AG20443 (cell line): ENCODE results near the gene CRACDL.
A peak's percentile ranks its signal among the peaks of the same experiment; 100 is the strongest.

Source experiments
- DNase-seq: peaks from one replicate; pipeline ENCODE4 v3.0.0; 2012; ENCODE audit warnings: low spot score, mixed read lengths

The CRACDL gene

DNA sequence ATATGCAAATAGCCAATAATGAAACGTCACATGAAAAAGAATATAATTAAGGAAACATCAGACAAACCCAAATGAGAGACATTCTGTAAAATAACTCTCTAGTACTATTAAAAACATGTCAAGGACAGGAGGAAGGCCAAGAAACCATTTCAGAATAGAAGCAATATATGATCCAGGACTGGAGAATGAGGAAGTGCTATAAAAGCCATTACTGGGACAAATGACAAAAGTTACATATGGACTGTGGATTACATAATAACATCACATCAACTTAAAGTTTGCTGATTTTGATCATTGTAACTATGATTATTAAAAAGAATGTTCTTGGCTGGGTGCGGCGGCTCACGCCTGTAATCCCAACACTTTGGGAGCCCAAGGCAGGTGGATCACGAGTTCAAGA is 81.3 kb downstream of the CRACDL start:
- DNase-seq = no peak

DNA sequence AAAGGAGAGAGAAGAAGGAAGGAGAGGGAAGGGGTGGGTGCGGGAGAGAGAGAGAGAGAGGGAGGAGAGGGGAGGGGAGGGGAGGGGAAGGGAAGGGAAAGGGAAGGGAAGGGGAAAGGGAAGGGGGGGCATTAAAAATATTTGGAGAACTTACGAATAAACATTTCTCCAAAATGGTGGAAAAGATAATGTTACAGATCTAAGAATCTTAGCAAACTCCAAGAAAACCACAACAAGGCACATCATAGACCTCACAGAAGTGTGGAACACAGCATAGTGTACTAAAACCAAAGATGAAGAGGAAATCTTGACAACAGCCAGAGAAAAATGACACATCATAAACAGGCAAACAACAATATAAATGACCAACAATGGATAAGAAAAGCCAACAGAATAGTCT is 83.1 kb downstream of the CRACDL start:
- no peak for DNase-seq

DNA sequence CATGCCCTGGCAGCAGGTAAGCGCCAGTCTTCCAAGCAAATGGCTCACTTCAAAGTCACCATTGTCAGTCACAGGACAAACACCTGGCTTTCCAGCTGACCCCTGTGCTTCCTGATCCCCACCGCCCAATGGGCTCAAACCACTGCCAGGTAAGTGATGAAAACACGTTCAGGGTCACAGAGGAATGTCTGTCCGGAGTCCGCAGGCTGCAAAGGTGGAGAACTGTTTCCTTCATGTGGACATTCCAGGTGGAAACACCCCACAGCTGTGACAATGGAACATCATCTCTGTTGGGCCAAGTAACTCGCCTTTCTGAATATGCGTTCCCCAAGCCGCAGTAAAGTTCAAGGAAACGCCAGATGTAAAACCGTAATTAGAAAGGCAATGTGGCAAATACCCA is 86.0 kb downstream of the CRACDL start:
- DNase-seq = peak; percentile 4

DNA sequence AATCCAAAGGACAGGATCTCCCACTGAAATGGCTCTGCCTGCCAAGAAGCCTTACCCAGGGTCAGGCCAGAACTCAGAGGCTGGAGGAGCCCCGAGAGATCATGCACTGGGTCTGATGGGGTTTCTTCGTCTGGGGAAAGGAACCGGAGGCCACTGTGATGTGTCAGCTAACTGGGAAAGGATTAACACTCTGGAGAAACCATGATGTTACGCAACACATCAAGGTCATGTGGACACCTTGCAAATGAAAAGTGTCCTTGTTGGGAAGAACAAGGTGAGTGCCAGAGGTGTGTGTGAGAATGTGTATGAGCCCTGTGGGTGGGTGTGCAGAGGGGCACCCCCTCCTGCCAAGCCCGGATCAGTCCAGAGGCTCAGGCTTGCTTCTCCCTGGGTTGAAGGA is 86.9 kb downstream of the CRACDL start:
- peak; percentile 11 for DNase-seq

DNA sequence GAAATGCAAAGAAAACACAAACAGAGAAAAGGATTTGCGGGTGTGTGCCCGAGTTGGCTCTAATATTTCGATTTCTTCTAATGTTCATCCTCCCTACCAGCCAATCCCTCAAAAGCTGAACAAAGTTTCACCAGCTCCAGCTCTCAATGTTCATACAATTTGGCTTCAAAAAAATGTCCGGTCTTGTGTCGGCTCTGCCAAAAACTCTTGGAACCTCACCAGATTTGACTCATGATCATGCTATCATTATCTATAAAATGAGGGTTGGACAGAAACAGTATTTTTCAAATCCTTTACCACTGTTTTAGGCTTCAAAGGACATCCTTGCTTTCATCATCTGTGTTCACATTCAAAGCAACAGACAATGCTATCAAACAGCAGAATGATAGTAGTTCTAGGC is 88.2 kb downstream of the CRACDL start:
- DNase-seq = peak; percentile 3

DNA sequence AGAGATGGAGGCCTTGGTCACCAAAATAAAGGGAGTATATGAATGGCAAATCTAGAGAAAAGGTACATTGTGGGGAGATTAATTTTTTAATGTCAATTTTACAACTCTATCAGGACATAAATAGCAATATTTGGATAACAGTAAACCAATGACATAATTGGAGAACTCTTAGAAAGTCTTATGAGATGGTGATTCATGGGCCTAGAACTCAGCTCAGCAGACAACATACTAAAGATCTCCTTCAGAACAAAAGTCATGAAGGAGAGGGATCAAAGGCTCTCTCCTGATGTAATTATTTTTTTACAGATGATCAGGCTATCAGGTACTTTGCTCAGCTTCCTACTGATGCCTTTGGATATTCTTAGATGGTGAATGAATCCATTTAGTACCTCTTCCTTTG is 90.0 kb downstream of the CRACDL start:
- DNase-seq = peak; percentile 5

DNA sequence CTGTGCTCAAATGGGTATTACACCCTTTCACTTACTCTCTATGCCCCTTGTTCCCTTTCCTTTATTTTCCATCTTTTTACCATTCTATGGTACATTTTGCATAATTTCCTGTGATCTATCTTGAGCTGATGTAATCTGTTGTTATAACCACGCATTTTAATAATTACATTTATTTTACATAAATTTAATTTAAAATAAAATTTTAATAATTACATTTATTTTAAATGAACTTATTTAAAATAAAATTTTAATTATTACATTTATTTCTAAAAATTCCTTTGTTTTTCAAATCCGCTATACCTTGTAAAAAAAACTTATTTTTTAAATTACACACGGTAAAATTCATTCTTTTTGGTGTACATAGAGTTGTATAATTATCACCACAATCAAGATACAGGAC is 93.9 kb downstream of the CRACDL start:
- no peak for DNase-seq

DNA sequence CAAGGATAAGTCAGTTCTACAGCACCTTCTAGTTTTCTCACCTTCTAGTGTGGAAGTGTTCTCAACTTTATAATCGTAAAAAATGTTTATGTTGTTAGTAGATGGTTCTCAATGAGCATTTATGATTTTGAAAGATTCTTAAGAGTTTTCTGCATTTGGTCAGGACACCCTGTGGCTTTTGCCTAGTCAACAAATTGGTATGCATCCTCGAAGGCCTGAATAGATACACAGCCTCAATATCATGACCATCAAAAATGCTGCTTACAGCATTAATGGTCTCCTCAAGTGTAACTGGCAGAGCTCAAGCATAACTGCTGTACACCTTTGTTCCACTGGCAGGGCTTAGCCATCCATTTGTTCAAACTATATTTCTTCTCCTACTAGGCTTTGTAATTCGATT is 96.7 kb downstream of the CRACDL start:
- DNase-seq = peak; percentile 30

DNA sequence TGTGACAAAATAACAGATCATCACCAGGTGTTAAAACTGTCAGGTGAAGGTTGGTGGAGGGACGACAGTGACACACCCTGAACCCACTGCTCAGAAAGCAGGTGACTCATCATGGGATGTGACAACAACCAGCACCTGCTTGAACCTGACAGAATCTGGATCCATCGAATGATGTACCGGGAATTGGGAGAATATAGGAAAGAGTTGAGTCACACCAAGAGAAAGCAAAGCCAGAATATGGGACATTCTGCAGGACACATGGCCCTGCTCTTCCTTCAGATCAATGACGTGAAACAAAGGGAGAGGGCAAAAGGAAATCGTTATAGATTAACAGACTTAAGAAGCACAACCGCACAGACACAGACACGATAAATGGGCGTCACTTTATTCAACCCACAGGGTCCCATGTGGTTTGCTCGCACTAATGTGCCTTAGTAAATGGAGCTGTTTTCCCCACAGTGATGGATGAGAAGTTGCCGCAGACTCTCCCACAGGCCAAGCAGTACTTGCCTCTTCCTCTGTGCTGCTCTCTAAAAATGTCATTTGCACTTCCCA is 100.1 kb downstream of the CRACDL start:
- DNase-seq = peak; percentile 3

DNA sequence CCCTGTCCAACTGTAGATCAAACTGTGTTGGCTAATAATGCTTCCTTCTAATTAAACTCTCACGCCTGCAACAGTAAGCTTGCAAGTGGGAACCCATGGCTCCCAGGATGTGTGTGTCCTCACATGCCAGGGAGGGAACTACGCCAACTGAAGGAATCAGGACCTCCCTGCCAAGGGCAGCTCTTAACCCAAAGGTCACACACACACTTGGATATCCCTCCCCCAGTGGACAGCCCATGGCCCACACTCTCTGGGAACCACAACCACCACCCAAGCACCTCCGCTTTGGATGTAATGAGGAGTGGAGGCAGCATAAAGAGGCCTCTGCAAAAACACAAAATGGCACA is 102.1 kb downstream of the CRACDL start:
- DNase-seq = peak; percentile 1

DNA sequence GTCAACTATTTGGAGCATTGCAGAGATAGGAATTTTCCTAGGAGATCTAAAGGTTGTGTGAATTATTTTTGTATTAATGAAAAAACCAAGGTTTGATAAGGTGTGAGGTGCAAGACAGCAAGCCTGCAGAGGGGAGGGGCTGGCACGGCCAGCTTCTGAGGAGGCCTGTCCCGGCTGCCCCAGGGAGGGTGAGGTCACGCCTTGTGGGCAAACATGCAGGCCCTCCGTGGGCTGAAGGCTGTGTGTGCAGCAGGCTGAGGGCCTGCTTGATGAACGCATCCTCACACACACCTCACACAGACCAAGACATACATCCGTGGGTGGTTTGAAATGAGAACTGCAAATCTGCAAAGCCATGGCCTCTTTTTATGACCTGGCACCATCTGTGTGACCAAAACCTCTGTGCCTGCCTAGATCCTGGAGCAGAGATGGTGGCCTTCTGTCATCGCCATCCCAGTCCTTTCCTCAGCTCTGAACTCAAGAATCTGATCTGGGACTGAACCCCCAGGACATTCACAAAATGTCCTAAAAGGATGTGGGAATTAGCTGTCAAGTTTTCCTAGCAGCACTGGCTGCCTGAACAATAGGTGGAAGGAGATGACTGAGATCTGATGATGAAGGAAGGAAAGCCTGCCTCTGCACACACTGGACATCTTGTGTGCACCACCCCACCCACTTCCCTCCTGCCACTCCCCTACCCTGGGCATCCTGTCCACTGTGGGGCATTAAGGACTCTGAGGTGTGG is 102.7 kb downstream of the CRACDL start:
- peak; percentile 3 for DNase-seq

DNA sequence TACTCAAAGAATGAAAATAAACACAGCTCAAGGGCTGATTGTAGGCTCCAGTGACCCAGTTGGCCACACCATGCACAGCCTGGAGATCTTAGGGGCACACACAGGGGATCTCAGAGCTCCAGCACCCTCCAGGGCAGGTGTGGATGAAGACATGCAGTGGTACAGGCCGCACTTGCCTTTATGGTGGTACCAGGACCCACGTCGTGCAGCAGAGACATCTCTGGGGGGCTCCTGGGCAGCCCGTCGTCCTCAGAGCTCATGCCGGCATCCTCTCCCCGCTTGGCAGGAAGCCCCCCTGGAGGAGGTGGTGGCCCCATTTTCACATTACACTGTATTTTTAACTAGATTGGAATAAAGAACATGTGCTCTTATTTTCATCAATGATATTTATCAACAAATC is 103.9 kb downstream of the CRACDL start:
- peak; percentile 4 for DNase-seq

DNA sequence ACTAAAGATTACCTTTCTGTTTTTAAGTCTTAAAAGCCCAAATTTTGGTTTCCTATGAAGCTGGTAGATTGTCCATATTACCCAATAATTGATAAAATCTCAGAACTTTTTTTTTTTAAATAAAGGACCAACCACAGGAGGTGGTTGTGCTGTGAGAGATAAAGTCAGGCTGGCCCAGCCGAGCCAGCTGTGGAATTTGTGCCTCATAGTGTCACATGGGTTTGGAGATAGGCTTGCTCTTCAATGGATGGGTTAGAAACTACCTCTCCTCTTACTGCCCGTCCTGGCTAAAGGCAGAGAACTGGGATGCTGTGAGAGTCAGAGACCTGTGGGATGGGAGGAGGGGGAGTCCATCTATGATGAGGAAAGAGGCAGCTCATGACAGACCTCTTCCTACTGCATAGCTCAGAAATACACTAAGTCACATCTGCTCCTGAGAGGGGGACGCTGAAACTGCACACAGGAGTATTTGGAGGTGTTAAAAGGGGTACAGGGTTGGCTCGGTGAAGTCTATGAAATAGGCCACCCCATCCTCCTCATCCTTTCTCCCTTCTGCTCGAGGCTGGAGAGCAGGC is 105.4 kb downstream of the CRACDL start:
- peak; percentile 3 for DNase-seq

DNA sequence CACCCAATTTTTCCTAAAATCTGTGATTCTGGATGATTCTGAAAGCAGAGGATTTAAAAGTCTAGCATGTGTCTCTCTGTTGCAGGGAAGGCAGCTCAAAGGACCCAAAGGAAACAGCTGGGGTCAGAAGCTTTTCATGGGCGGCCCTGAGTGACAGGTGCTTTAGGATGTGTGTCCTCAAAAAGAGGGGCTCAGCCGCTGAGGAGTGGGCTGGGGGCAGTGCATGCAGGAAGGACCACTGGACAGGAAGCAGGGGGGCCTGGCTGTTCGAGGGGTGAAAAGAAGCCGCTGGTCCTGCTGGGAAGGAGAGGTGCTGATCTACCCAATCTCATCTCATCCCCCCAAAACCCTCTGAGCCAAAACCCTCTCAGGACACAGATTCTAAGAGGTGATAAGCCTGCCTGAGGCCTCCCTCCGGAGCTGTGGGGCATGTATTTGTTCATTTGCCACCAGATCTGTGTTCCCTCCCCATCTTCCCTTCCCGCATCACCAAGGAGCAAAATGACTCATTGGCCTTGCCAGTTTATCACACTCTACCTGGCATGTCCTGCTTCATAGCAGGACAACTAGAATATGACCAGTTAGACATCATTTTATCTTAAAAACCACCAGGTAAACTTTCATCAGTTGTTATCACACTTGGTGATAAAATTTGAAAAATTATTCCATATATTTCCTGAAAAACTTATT is 106.3 kb downstream of the CRACDL start:
- DNase-seq = peak; percentile 5

DNA sequence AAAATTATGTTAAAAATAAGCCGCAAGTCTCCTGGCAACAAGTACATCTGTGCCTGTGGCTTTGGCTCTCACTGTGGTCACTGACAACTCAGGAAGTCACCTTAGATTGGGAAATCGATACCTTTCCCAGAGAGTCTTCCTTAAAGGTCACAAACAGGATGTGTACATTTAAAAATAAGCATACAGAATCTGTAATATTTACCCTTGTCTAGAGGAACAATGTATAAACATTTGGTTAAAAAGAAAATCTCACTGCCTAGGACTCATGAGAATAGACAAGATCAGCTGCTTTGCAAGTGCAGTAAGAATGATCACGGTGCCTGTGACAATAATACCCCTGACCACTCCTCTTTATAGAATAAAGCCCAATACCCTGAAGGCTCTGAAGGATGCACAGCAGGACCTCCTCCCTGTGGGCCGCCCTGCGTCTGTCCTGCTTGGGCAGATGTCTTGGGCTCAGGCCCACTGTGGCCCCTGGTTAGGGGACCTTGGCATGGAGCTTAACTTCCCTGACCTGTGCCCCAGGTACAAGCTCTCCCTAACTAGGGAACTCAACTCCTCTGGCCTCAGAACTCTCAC is 107.1 kb downstream of the CRACDL start:
- peak; percentile 4 for DNase-seq

DNA sequence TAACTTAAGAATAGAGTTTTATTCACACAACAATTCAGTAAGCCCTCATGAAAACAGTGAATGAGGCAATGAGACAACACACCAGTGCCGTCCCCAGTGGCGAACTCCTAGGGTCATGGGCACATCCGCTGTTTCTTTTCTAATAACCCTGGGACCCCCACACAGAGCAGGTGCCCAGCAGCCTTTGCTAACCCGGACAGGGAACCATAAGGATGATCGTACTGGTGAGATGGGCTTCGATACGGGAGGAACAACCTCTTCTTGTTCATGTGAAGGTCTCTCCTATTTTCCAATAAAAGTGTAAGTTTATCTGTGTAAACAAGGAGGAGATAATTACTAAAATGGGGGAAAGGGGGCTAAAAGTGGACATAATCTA is 107.7 kb downstream of the CRACDL start:
- peak; percentile 2 for DNase-seq

DNA sequence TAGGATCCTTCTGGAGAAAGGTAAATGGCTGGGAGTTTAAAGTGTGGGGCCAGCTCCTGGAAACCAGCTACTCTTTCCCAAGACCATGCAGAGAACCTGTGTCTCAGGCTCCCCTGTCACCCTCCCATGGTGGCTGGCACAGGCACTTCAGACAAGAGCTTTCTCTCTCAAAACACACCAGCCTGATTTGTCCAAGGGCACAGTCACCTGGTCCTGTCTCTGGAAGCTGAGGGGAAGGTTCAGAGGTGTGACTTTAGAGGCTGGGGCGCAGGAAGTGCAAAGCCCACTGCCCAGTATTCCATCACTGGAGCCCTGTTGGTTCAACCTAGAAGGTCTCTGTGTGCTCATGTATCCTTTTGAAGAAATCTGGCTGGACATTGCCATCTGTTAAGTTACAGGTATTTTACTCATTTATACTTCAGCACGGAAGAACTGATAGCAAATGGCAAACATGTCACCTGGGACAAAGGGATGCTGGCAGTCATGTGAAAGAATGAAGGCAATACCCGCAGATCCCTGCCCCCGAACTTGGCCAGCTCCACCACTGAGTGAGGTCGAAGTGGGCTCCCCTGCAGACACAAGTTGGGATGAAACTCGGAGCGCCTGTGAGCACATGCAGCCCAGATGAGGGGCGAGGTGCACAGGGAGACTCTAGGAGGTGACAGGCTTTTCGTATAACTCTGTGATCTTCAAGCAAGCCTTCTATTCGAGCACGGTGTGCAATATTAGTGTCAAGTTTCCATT is 108.2 kb downstream of the CRACDL start:
- DNase-seq = peak; percentile 5

DNA sequence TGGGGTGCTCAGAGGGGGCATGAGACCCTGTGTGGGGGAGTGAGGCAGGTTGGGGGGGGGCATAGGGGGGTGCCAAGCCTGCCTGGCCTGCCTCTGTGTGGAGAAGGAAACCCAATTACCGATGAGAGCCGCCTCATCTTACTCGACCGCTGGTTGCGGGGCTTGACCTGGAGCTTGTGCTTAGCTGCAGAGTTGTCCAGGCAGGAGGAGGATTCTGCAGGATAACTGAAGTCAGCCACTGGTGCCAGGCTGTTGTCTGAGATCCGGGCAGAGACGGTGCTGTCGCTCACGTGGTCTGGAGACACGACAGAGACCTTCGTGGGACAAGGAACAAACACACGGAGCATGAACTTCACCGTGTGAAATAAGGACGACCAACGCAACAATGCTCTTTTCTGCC is 109.2 kb downstream of the CRACDL start:
- no peak for DNase-seq

DNA sequence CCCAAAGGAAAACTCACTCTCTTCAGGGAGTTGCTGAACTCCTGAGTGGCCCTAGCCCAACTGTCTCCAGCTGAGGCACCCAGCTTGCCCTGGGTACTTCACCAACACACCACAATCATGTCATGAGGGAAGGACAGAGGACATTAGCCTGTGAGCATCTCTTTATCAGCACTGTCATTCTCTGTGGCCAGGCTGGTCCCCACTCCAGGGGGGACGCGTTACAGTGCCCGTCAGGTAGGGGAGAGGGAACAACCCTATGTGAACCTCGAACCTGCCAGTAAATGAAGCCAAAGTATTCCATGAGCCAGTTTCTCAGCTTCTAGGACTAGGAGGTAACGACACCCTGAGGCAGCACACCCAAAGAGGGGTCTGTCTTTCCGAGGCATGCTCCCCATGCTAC is 110.2 kb downstream of the CRACDL start:
- no peak for DNase-seq

DNA sequence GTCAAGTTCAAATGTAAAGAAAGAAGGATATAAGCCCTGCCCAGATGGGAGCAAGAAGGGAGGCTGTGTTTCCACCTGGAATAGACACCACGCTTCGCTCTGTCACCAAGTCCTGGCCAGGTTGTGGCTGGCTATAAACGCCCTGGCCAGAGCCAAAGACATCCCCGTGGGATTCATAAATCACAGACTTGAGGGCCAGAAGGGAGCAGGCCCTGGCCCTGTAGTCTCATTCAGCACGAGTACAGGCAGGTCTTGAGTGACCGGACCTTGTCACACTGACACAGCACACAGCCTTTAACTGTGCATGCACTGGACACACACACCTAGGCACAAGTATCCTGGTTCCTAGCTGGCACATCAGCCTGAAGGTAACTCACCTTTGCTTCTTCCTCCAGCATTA is 110.6 kb downstream of the CRACDL start:
- DNase-seq = no peak

DNA sequence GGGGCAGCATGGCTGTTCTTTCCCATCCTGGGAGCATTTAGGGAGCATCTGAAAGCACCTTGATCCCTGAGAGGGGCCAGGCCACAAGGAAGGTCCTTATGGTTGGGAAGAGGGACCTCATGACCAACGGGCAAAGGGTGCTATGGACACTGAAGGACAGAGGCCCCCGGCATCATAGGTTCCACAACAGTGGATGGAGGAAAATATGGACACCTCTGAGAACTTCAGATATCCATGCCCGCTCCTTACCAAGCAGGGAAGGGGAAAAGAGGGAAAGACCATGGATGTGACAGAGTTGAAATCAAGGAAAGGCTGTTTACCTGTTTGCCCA is 111.0 kb downstream of the CRACDL start:
- DNase-seq = no peak

DNA sequence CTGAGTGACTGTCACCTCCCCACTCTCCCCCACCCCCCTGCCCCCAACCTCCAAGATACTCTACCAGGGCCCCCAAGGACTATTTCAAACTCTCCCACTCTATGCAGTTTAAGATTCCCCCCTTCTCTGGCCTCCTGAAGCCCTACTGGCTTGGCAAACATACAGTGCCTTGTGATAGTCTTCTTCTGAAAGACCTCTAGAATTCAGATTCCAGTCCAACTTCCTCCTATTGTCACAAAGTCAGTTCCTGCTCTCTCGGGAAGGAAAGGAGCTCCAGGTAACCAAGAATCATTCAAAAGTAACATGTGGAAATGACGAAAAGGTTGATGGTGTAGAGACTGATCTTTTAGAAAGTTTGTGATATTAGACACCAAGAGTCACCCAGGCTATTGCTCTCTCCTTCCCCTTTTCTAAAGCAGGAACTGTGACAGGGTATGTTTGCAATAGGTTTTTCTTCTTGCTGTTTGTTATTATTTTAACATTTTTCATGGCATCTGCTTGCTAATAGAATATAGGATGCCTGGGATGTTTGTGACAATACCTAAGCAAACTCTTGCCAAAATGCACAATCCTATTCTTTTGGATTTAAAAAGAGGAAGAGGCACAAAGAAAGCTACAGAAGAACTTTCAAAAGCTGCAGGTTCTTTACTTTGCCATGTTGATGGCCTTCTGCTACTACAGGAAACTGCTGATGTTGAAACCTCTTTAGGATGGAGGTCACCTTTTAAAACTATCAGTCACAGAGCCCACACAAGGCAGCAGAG is 111.6 kb downstream of the CRACDL start:
- DNase-seq = no peak
